ENCODE data around the gene SLC45A1. TPM values are rescaled to one million over a fixed set of nuclear protein-coding genes. Genes with fewer than 3 reads are reported as not detected.

Gene SLC45A1
- total RNA-seq, 1 experiment from 2014 or later = 13.8 TPM

DNA sequence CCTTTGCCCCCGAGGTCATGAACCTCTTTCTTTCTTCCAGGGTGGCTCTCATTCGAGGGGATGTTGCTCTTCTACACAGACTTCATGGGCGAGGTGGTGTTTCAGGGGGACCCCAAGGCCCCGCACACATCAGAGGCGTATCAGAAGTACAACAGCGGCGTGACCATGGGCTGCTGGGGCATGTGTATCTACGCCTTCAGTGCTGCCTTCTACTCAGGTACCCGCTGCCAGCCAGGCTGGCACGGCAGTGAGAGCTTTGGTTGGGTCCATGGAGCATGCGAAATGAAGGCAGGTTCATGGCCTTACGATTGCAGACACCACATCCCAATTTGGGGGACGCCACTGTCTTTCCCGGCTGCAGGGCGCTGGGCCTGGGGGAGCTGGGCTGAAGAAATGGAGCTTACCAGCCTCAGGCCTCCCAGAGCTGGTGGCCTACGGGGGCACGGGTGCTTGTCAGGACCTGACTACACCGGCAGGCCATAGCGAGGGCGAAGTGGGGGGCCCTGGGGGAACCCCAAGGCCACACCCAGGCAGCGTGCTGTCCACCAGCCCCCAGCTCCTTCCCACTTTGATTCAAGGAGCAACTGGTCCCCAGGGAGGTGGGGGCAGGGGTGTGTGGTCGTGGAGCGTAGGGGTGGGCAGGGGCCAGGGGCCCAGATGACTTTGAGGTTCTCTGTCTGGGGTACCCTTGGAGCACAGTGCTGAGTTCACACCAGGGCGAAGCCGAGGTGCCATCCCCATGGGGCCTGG is 20.0 kb downstream of the SLC45A1 start:
- Histone ChIP-seq H3K4me1 (ENCODE audit: control insufficient read depth in 1 of 2, insufficient read depth in 2 of 2, low read length in 2 of 2) (peaks cover 2 to 8% of the 10 kb centered on the region in 2 experiments), H2AFZ (ENCODE audit: low read depth, low read length, poor library complexity, severe bottlenecking) (no peak overlapping the region), H4K20me1 (ENCODE audit: insufficient read depth) (no peaks in the 10 kb centered on the region), H3K27ac (ENCODE audit: low read depth, low read length) (no peak overlapping the region), H3K4me2 (ENCODE audit: low read length) (no peak overlapping the region), H3K9ac (ENCODE audit: low read length) (no peak overlapping the region), H3K9me3 (ENCODE audit: control insufficient read depth in 1 of 2, insufficient read depth in 1 of 2, low read depth in 1 of 2, low read length in 2 of 2) (no peaks in the 10 kb centered on the region), H3K79me2 (ENCODE audit: insufficient read depth, low read length) (no peaks in the 10 kb centered on the region), H3K36me3 (ENCODE audit: control insufficient read depth in 1 of 2, insufficient read depth in 2 of 2, low read length in 2 of 2) (peaks cover 0 to 3% of the 10 kb centered on the region in 2 experiments; a peak in 1 of 4 replicates), H3K9me2 (ENCODE audit: insufficient read depth) (no peaks in the 10 kb centered on the region), H3K4me3 (replicated peaks in 1 of 2; ENCODE audit: low read depth in 1 of 2, low read length in 2 of 2) (no peak overlapping the region), H3K27me3 (ENCODE audit: insufficient read depth, low read length) (no peaks in the 10 kb centered on the region)
- no TSS peak for BruUV-seq (replicated peaks)
- ATAC-seq = no peak
- POLR2A ChIA-PET = no interaction called here
- CTCF ChIA-PET = no interaction called here
- RAD21 ChIA-PET (ENCODE audit: low non-redundant PET in 1 of 2, low total read pairs in 2 of 2, uncharacterized antibody in 2 of 2, unreplicated experiment in 2 of 2) = no interaction called here
- intact Hi-C loops (cut with micrococcal nuclease) = no loop called here
- no peak for DNase-seq (ENCODE audit: low read depth, low spot score)
- TF ChIP-seq CEBPB (IDR thresholded peaks at IDR 0.05; ENCODE audit: low read depth) = no peak
- TF ChIP-seq, protein P1, sequence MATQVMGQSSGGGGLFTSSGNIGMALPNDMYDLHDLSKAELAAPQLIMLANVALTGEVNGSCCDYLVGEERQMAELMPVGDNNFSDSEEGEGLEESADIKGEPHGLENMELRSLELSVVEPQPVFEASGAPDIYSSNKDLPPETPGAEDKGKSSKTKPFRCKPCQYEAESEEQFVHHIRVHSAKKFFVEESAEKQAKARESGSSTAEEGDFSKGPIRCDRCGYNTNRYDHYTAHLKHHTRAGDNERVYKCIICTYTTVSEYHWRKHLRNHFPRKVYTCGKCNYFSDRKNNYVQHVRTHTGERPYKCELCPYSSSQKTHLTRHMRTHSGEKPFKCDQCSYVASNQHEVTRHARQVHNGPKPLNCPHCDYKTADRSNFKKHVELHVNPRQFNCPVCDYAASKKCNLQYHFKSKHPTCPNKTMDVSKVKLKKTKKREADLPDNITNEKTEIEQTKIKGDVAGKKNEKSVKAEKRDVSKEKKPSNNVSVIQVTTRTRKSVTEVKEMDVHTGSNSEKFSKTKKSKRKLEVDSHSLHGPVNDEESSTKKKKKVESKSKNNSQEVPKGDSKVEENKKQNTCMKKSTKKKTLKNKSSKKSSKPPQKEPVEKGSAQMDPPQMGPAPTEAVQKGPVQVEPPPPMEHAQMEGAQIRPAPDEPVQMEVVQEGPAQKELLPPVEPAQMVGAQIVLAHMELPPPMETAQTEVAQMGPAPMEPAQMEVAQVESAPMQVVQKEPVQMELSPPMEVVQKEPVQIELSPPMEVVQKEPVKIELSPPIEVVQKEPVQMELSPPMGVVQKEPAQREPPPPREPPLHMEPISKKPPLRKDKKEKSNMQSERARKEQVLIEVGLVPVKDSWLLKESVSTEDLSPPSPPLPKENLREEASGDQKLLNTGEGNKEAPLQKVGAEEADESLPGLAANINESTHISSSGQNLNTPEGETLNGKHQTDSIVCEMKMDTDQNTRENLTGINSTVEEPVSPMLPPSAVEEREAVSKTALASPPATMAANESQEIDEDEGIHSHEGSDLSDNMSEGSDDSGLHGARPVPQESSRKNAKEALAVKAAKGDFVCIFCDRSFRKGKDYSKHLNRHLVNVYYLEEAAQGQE (IDR thresholded peaks at IDR 0.05; ENCODE audit: low read depth) = no peak
- TF ChIP-seq YY1 (IDR thresholded peaks at IDR 0.05; ENCODE audit: extremely low read depth, insufficient replicate concordance, low read depth, low read length) = no peak
- no peak for TF ChIP-seq EZH2phosphoT487 (IDR thresholded peaks at IDR 0.05; ENCODE audit: borderline replicate concordance)
- no peak for TF ChIP-seq SRF (IDR thresholded peaks at IDR 0.05; ENCODE audit: low read depth)
- TF ChIP-seq JUND (IDR thresholded peaks at IDR 0.05) = no peak
- no peak for TF ChIP-seq CBX3 (IDR thresholded peaks at IDR 0.05; ENCODE audit: low read depth)
- no peak for TF ChIP-seq ZFX (IDR thresholded peaks at IDR 0.05)
- TF ChIP-seq, protein P2, sequence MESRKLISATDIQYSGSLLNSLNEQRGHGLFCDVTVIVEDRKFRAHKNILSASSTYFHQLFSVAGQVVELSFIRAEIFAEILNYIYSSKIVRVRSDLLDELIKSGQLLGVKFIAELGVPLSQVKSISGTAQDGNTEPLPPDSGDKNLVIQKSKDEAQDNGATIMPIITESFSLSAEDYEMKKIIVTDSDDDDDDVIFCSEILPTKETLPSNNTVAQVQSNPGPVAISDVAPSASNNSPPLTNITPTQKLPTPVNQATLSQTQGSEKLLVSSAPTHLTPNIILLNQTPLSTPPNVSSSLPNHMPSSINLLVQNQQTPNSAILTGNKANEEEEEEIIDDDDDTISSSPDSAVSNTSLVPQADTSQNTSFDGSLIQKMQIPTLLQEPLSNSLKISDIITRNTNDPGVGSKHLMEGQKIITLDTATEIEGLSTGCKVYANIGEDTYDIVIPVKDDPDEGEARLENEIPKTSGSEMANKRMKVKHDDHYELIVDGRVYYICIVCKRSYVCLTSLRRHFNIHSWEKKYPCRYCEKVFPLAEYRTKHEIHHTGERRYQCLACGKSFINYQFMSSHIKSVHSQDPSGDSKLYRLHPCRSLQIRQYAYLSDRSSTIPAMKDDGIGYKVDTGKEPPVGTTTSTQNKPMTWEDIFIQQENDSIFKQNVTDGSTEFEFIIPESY (IDR thresholded peaks at IDR 0.05; ENCODE audit: extremely low read depth, insufficient replicate concordance, low read length) = no peak
- no peak for TF ChIP-seq POLR2AphosphoS5 (IDR thresholded peaks at IDR 0.05; ENCODE audit: low read depth, low read length)
- no peak for TF ChIP-seq POLR2A (IDR thresholded peaks at IDR 0.05; ENCODE audit: borderline replicate concordance, extremely low read depth, insufficient read depth, insufficient read length)
- TF ChIP-seq TCF7L2 (IDR thresholded peaks at IDR 0.05; ENCODE audit: borderline replicate concordance, extremely low read depth, insufficient read depth, insufficient read length) = no peak
- TF ChIP-seq RAD21 (IDR thresholded peaks at IDR 0.05; ENCODE audit: low read depth) = no peak
- no peak for TF ChIP-seq ATF3 (IDR thresholded peaks at IDR 0.05)
- TF ChIP-seq CTCF (IDR thresholded peaks at IDR 0.05 in 2 of 3, conservative IDR thresholded peaks at IDR 0.05 in 1 of 3; ENCODE audit: borderline replicate concordance in 1 of 3, insufficient read depth in 1 of 3, low read depth in 2 of 3, low read length in 2 of 3) = no peak
- no peak for TF ChIP-seq ZNF274 (IDR thresholded peaks at IDR 0.05; ENCODE audit: low read depth, low read length)
- TF ChIP-seq FOSL1 (IDR thresholded peaks at IDR 0.05; ENCODE audit: low read depth) = no peak

Measured in HCT116 (cell line).